Testis (tissue), 2 donors: Measurements from ENCODE around the gene ALG3.

Source experiments
- CTCF ChIP-seq, 3 experiments: fragments of 450-650 bp in 2 of 3; fragments of 200-600 bp in 1 of 3; sonication (generic) in 1 of 3; IDR thresholded peaks; one replicate each; pipeline ENCODE4 v1.5.1; 2016 to 2019; ENCODE audit warnings: antibody characterized with exemption in 3 of 3, mild to moderate bottlenecking in 2 of 3, moderate library complexity in 1 of 3
- POLR2A ChIP-seq: fragments of 450-650 bp; IDR thresholded peaks from one replicate; pipeline ENCODE4 v1.6.1; 2017; ENCODE audit warnings: antibody characterized with exemption, mild to moderate bottlenecking, moderate library complexity

GRCh38 chr3:184259396-184259877 is 10.7 kb upstream of the ALG3 start:
- TF ChIP-seq POLR2A, result no peak
- TF ChIP-seq CTCF (IDR thresholded peaks at IDR 0.05), result no peak
